Activated naive CD8-positive, alpha-beta T cell treated with anti-CD3 and anti-CD28 coated beads, Interleukin-2, amount 10 ng/mL, durations not matched to agents 7 days and 5 days (primary cell): ENCODE data around the gene SLC18B1. TPM values are rescaled to one million over a fixed set of nuclear protein-coding genes. Genes with fewer than 3 reads are reported as not detected.

Experiments used
- ATAC-seq: fragments of 150-1000 bp; cut with Tn5 transposase; one replicate; pipeline ENCODE4 v1.10.0; 2021; ENCODE audit warnings: low read depth, moderate library complexity
- POLR2A ChIA-PET: fragments of 350-600 bp; sonication (Branson Sonifier 250); formaldehyde crosslinking; loops from one replicate; lab custom pipeline; 2021; ENCODE audit warnings: antibody characterized with exemption; lab: Charles Lee
- DNase-seq: peaks from one replicate; pipeline ENCODE4 v3.0.0; 2021
- H3K27ac Mint-ChIP-seq: one replicate; pipeline ENCODE4 v1.8.0; 2022; ENCODE audit warnings: mild to moderate bottlenecking, mixed read lengths
- H3K27me3 Mint-ChIP-seq: one replicate; pipeline ENCODE4 v1.8.0; 2022; ENCODE audit warnings: mild to moderate bottlenecking, moderate library complexity, mixed read lengths
- H3K36me3 Mint-ChIP-seq: one replicate; pipeline ENCODE4 v1.8.0; 2021; ENCODE audit warnings: mild to moderate bottlenecking, mixed read lengths
- H3K4me1 Mint-ChIP-seq: one replicate; pipeline ENCODE4 v1.8.0; 2021; ENCODE audit warnings: mixed read lengths
- H3K4me3 Mint-ChIP-seq: one replicate; pipeline ENCODE4 v1.8.0; 2022; ENCODE audit warnings: mild to moderate bottlenecking, moderate library complexity, mixed read lengths
- H3K9me3 Mint-ChIP-seq: one replicate; pipeline ENCODE4 v1.8.0; 2021; ENCODE audit warnings: mixed read lengths
- total RNA-seq, 2 experiments: library from RNA; stranded (reverse); gene quantifications; one replicate each; pipeline ENCODE4 v1.2.3, GENCODE V29; 2021

SLC18B1 gene
- total RNA-seq, 2 experiments from 2014 or later = 8.3 to 8.8 TPM

GRCh38 chr6:132814716-132815570 lies 16.5 kb upstream of the SLC18B1 start:
- H3K36me3 Mint-ChIP-seq = peaks cover 41% of the 10 kb centered on the region
- POLR2A ChIA-PET = interaction anchor here (0.7 to 8.6 kb wide), 20 partner anchors 8 to 302 kb away, joined by 3 to 112 read pairs (median 4); partner anchors contain the start of genes SLC18B1 and STX7
- no peaks in the 10 kb centered on the region for H3K9me3 Mint-ChIP-seq
- peak; percentile 11 for ATAC-seq
- peak overlapping the region; percentile 98 for H3K27ac Mint-ChIP-seq
- no peak for DNase-seq
- H3K4me3 Mint-ChIP-seq = peak overlapping the region; percentile 90
- H3K4me1 Mint-ChIP-seq = peaks cover 37% of the 10 kb centered on the region
- peaks cover 3% of the 10 kb centered on the region for H3K27me3 Mint-ChIP-seq

DNA sequence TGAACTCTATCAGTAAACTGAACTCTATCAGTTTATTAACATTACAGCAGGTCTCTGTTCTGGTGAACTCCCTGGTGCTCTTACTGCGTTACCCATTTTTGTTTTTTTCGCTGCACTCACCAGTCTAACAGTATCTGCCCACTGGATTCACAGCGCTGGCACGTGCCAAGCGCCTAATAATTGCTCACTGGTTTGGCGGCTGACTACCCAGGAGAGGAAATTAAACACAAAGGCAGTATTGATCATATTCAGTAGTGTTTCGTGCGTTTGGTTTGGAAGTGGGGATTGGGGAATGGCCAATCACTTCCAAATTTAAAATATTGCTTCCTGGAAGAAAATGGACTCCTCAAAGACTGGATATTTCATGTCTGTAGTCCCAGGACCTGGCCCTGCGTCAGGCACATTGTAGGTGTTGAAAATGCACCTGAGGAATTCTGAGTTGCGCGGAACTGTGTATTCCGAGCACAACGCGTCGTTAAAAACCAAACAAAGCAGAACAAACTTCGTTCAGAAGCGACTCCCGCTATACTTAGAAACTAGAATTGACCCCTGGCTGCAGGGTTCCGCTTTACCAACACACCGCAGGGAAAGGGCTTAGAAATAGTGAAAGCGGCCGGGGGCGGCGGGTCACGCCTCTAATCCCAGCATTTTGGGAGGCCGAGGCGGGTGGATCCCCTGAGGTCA lies 14.9 kb upstream of the SLC18B1 start:
- H3K4me3 Mint-ChIP-seq = peak overlapping the region; percentile 90
- peak; percentile 11 for ATAC-seq
- H3K4me1 Mint-ChIP-seq = peaks cover 26% of the 10 kb centered on the region
- H3K36me3 Mint-ChIP-seq = peaks cover 32% of the 10 kb centered on the region
- peaks cover 6% of the 10 kb centered on the region for H3K27me3 Mint-ChIP-seq
- H3K9me3 Mint-ChIP-seq = no peaks in the 10 kb centered on the region
- peak; percentile 56 for DNase-seq
- peak overlapping the region; percentile 98 for H3K27ac Mint-ChIP-seq
- POLR2A ChIA-PET = interaction anchor here (0.6 to 8.6 kb wide), 14 partner anchors 8 to 1157 kb away, joined by 3 to 112 read pairs (median 4); partner anchors contain the start of genes SLC18B1 and STX7

GRCh38 chr6:132812756-132813172 lies 14.3 kb upstream of the SLC18B1 start:
- ATAC-seq (peak; percentile 2), DNase-seq (no peak)
- peak overlapping the region; percentile 90 for H3K4me3 Mint-ChIP-seq
- no peaks in the 10 kb centered on the region for H3K9me3 Mint-ChIP-seq
- H3K27ac Mint-ChIP-seq = peak overlapping the region; percentile 98
- peaks cover 11% of the 10 kb centered on the region for H3K27me3 Mint-ChIP-seq
- peaks cover 29% of the 10 kb centered on the region for H3K36me3 Mint-ChIP-seq
- POLR2A ChIA-PET = interaction anchor here (0.6 to 8.6 kb wide), 12 partner anchors 8 to 1311 kb away, joined by 3 to 112 read pairs (median 3); partner anchors contain the start of genes SLC18B1 and STX7
- H3K4me1 Mint-ChIP-seq = peaks cover 25% of the 10 kb centered on the region

- Mint-ChIP-seq H3K9me3 (no peaks in the 10 kb centered on the region), H3K27me3 (peaks cover 14% of the 10 kb centered on the region), H3K4me1 (peaks cover 23% of the 10 kb centered on the region), H3K36me3 (peaks cover 24% of the 10 kb centered on the region), H3K27ac (peak overlapping the region; percentile 98), H3K4me3 (peak overlapping the region; percentile 90)
- POLR2A ChIA-PET = interaction anchor here (0.7 to 8.6 kb wide), 11 partner anchors 8 to 1312 kb away, joined by 3 to 112 read pairs (median 3); partner anchors contain the start of genes SLC18B1 and STX7
- DNase-seq (no peak), ATAC-seq (no peak)
These were observed 13.9 kb upstream of the SLC18B1 start for GRCh38 chr6:132812255-132812732.

DNA sequence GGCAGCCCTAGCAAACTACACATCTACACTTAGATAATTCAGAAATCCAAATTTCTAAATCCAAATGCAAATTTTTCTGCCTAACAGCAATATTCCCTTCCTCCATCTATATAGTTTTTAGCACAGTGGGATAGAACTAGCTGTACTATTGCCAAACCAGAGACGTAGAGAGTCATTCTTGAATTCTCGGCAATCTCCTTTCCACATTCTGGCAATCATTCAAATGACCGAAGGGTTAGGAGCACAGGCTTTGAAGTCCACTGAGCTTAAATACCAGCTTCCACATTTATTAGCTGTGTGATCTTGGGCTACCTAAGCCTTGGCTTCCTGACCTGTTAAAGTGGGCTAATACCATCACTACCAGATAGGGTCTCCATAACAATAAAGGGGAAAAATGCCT lies 12.8 kb upstream of the SLC18B1 start:
- DNase-seq = no peak
- H3K4me1 Mint-ChIP-seq = peaks cover 17% of the 10 kb centered on the region
- H3K27ac Mint-ChIP-seq = no peak overlapping the region
- POLR2A ChIA-PET = interaction anchor here (0.7 to 8.6 kb wide), 2 partner anchors 12 to 1148 kb away, joined by 3 to 112 read pairs; partner anchors contain the start of gene SLC18B1
- ATAC-seq = no peak
- no peak overlapping the region for H3K4me3 Mint-ChIP-seq
- H3K27me3 Mint-ChIP-seq = peaks cover 14% of the 10 kb centered on the region
- H3K9me3 Mint-ChIP-seq = no peaks in the 10 kb centered on the region
- peaks cover 18% of the 10 kb centered on the region for H3K36me3 Mint-ChIP-seq

DNA sequence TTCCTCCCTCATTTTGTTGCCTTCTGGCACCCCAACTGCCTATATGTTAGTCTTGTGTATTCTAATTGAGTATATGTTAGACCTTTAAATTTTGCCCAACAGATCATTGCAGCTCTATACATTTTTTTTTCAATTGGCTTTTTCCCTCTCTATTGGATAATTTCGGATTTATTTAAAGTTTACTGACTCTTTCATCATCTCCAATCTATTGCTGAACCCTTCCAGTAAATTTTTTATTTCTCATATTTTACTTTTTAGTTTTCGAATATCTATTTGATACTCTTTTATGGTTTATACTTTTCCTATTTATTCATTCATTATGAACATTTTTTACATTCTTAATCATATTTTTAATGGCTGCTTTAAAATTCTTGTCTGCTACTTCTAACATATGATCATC lies 7.1 kb upstream of the SLC18B1 start:
- POLR2A ChIA-PET = interaction anchor here (1.0 to 1.1 kb wide), 2 partner anchors 9 kb away, joined by 3 read pairs; partner anchors contain the start of gene RPS12

DNA sequence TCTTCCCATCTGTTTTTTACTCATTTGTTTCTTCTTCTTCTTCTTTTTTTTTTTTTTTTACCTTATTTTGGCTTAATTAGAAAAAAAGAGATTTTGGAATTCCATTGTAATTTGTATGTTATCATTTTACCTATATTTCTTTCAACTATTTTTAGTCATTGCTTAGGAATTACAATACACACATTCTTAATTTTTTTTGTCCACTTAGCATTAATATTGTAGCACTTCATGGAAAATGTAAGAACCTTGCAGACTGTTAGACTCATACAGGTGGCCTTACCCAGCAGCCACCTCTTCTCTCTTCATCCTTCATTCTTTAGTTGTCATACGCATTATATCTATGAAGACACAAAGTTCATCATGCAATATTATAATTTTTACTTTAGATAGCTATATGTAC lies 5.8 kb upstream of the SLC18B1 start:
- no peak for DNase-seq
- POLR2A ChIA-PET = interaction anchor here (0.6 to 1.1 kb wide), 3 partner anchors 9 to 11 kb away, joined by 3 read pairs; partner anchors contain the start of gene RPS12
- Mint-ChIP-seq H3K9me3 (peaks cover 5% of the 10 kb centered on the region), H3K4me1 (peaks cover 1% of the 10 kb centered on the region), H3K27me3 (peaks cover 12% of the 10 kb centered on the region), H3K27ac (no peak overlapping the region), H3K36me3 (peaks cover 4% of the 10 kb centered on the region), H3K4me3 (no peak overlapping the region)
- ATAC-seq = no peak

More for the DNA sequence above, 7.1 kb upstream of the SLC18B1 start:
- Mint-ChIP-seq H3K27me3 (peaks cover 12% of the 10 kb centered on the region), H3K4me1 (peaks cover 1% of the 10 kb centered on the region), H3K27ac (no peak overlapping the region), H3K9me3 (peaks cover 5% of the 10 kb centered on the region), H3K4me3 (no peak overlapping the region), H3K36me3 (peaks cover 4% of the 10 kb centered on the region)
- DNase-seq (no peak), ATAC-seq (no peak)

GRCh38 chr6:132800656-132801055 lies 2.2 kb upstream of the SLC18B1 start:
- peaks cover 5% of the 10 kb centered on the region for H3K4me1 Mint-ChIP-seq
- H3K4me3 Mint-ChIP-seq = no peak overlapping the region

DNA sequence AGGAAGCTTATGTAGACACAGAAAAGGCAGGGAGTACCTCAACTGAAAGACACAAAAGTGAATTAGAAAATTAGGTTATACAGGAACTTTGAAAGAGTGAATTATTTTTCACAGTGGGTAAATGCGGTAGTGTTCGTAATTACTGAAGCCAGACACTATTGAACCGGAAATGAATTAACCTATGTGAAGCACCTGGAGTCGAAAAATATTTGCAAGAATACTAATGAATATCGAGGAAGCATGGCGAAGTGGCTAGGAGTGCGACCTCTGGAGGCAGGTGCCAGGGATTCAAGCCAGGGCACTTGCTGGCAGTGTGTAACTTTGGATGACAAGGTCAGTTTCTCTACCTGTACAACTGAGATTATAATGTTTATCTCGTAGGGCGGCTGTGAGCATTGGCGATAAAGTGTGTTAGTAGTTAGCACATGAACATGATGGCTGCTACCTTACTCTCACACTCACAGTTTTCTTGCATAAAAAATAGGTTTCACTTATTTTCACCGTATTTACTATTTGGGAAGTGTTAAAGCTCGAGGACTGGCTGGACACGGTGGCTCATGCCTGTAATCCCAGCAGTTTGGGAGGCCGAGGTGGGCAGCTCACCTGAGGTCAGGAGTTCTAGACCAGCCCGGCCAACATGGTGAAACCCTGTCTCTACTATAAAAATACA lies 567 bp upstream of the SLC18B1 start:
- peaks cover 7% of the 10 kb centered on the region for H3K4me1 Mint-ChIP-seq
- H3K27me3 Mint-ChIP-seq = no peaks in the 10 kb centered on the region
- H3K4me3 Mint-ChIP-seq = no peak overlapping the region
- DNase-seq = peak; percentile 65
- H3K9me3 Mint-ChIP-seq = peaks cover 2% of the 10 kb centered on the region
- H3K36me3 Mint-ChIP-seq = peaks cover 4% of the 10 kb centered on the region
- POLR2A ChIA-PET = interaction anchor here (0.6 to 5.8 kb wide), 6 partner anchors 9 to 1375 kb away, joined by 3 to 112 read pairs (median 4); partner anchors contain the start of genes RPS12 and STX7
- ATAC-seq = peak; percentile 82
- H3K27ac Mint-ChIP-seq = no peak overlapping the region

More at GRCh38 chr6:132800656-132801055, 2.2 kb upstream of the SLC18B1 start:
- DNase-seq (no peak), ATAC-seq (no peak)
- Mint-ChIP-seq H3K27ac (no peak overlapping the region), H3K36me3 (peaks cover 5% of the 10 kb centered on the region), H3K27me3 (peaks cover 2% of the 10 kb centered on the region), H3K9me3 (peaks cover 5% of the 10 kb centered on the region)
- POLR2A ChIA-PET = interaction anchor here (0.7 to 5.8 kb wide), 2 partner anchors 13 to 42 kb away, joined by 3 to 112 read pairs; partner anchors contain the start of gene RPS12

- no peaks in the 10 kb centered on the region for H3K9me3 Mint-ChIP-seq
- H3K4me1 Mint-ChIP-seq = peaks cover 11% of the 10 kb centered on the region
- no peak overlapping the region for H3K4me3 Mint-ChIP-seq
- POLR2A ChIA-PET = no interaction called here
- ATAC-seq (no peak), DNase-seq (no peak)
- peaks cover 7% of the 10 kb centered on the region for H3K36me3 Mint-ChIP-seq
- H3K27ac Mint-ChIP-seq = no peak overlapping the region
- H3K27me3 Mint-ChIP-seq = no peaks in the 10 kb centered on the region
These were observed 3.0 kb downstream of the SLC18B1 start for GRCh38 chr6:132795461-132795860.

GRCh38 chr6:132792510-132792909 lies 5.9 kb downstream of the SLC18B1 start:
- H3K27me3 Mint-ChIP-seq = no peaks in the 10 kb centered on the region
- DNase-seq (no peak), ATAC-seq (no peak)
- no peaks in the 10 kb centered on the region for H3K9me3 Mint-ChIP-seq
- H3K36me3 Mint-ChIP-seq = peaks cover 19% of the 10 kb centered on the region
- peaks cover 11% of the 10 kb centered on the region for H3K4me1 Mint-ChIP-seq
- H3K4me3 Mint-ChIP-seq = no peak overlapping the region
- H3K27ac Mint-ChIP-seq = no peak overlapping the region
- POLR2A ChIA-PET = interaction anchor here (1.5 to 2.3 kb wide), 2 partner anchors 20 to 22 kb away, joined by 5 to 16 read pairs; partner anchors contain the start of gene RPS12

DNA sequence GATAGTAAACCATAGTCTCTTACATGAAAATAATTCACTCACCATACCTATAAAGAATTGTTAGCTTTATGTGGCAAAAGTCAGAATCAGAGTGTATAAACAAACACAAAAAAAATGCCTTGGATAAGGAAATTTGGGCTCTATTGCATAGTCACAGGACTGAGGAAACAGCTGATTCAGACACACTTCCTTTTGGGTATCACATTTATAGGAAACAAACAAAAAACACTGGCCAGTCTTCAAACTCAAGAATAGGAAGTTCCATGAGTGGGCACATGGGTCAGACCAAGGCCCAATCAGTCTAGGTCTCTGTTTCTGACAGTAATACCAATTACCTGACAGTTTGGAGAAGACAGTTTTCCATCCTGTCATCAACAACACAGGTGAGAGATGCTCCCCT lies 8.0 kb downstream of the SLC18B1 start:
- POLR2A ChIA-PET = no interaction called here
- Mint-ChIP-seq H3K36me3 (peaks cover 21% of the 10 kb centered on the region), H3K4me3 (no peak overlapping the region)

More for the DNA sequence above, 8.0 kb downstream of the SLC18B1 start:
- Mint-ChIP-seq H3K4me1 (peaks cover 9% of the 10 kb centered on the region), H3K27ac (no peak overlapping the region), H3K27me3 (no peaks in the 10 kb centered on the region), H3K9me3 (no peaks in the 10 kb centered on the region)
- no peak for DNase-seq
- ATAC-seq = no peak
